ENCODE data around the gene CEP89. TPM values are rescaled to one million over a fixed set of nuclear protein-coding genes. Genes with fewer than 3 reads are reported as not detected.
"Not testable (repeated sequence)": the region's sequence is repeated elsewhere in the genome, so short reads cannot be mapped to it uniquely, and the experiment has no call there.

CEP89 gene
- 10 to 100 TPM; 16.7 to 18.7 TPM for total RNA-seq
- polyA plus RNA-seq, result 10 to 100 TPM in 1 of 2 donors, 1 to 10 TPM in 1; 8.7 to 11.2 TPM
- long read RNA-seq, donor 1, transcript CEP89-207 (2 exons, 2,903 nt), result major isoform, 5 of 13 reads
- long read RNA-seq, donor 1, partial matches to known transcripts, result 6 of 13 reads
- long read RNA-seq, donor 1, other reads (novel, unspliced or antisense), result 0 of 13 reads
- long read RNA-seq, donor 2, partial matches to known transcripts, result 0 of 2 reads
- long read RNA-seq, donor 2, other reads (novel, unspliced or antisense), result 0 of 2 reads
- long read RNA-seq, donor 3, partial matches to known transcripts, result 0 of 5 reads
- long read RNA-seq, donor 3, other reads (novel, unspliced or antisense), result 0 of 5 reads
- long read RNA-seq, donor 4, partial matches to known transcripts, result 0 of 2 reads
- long read RNA-seq, donor 4, other reads (novel, unspliced or antisense), result 0 of 2 reads
- long read RNA-seq, donor 5, full-length matches to known transcripts, result 17 of 22 reads
- long read RNA-seq, donor 5, partial matches to known transcripts, result 5 of 22 reads
- long read RNA-seq, donor 5, other reads (novel, unspliced or antisense), result 0 of 22 reads

- Histone ChIP-seq H3K27me3 (ENCODE audit: control insufficient read depth in 3 of 3, insufficient read depth in 3 of 3, low read length in 2 of 3) (no peaks in the 10 kb centered on the region), H3K27ac (ENCODE audit: low read depth in 1 of 2, low read length in 1 of 2) (peak within 1 kb of the TSS; percentile 50 to 89), H3K9ac (ENCODE audit: insufficient read depth in 1 of 2, low read length in 2 of 2) (peak within 1 kb of the TSS; percentile 28 to 74), H3K9me3 (ENCODE audit: control insufficient read depth in 4 of 4, insufficient read depth in 3 of 4, low read length in 3 of 4) (peaks cover 0 to 1% (median 0%) of the 10 kb centered on the region in 4 donors), H3K36me3 (ENCODE audit: control insufficient read depth in 4 of 4, insufficient read depth in 4 of 4, low read length in 4 of 4) (peaks cover 0 to 9% (median 9%) of the 10 kb centered on the region in 4 donors), H3K4me3 (peak within 1 kb of the TSS; percentile 73), H3K4me1 (ENCODE audit: control insufficient read depth in 5 of 5, insufficient read depth in 5 of 5, low read length in 5 of 5) (peaks cover 0 to 7% (median 4%) of the 10 kb centered on the region in 5 donors)
- WGBS, 2 donors, result 1% methylated on average over 57 of the region's 57 CpGs
- peak; percentile 99 to 100 (median 100) for DNase-seq
- no peak for TF ChIP-seq CTCF (IDR thresholded peaks at IDR 0.05; ENCODE audit: control extremely low read depth, extremely low read depth)
- peak; percentile 99 for ATAC-seq (ENCODE audit: insufficient read depth, low FRiP score)
Observed at GRCh38 chr19:32971715-32972540, at the start of gene CEP89, which contains the start of gene FAAP24. Gene CEP89 (minus strand): TSS chr19:32971958. CDS start chr19:32971874, 84 bp downstream. Gene FAAP24 (plus strand): TSS chr19:32972242. CDS start chr19:32973197, 955 bp downstream.

GRCh38 chr19:33010891-33011290, 39.1 kb upstream of the CEP89 start:
- H3K9ac ChIP-seq (ENCODE audit: insufficient read depth in 1 of 2, low read length in 2 of 2); ATAC-seq (ENCODE audit: insufficient read depth, low FRiP score); H3K4me1 ChIP-seq (ENCODE audit: control insufficient read depth in 5 of 5, insufficient read depth in 5 of 5, low read length in 5 of 5); H3K4me3 ChIP-seq; H3K9me3 ChIP-seq (ENCODE audit: control insufficient read depth in 4 of 4, insufficient read depth in 3 of 4, low read length in 3 of 4); DNase-seq; H3K36me3 ChIP-seq (ENCODE audit: control insufficient read depth in 4 of 4, insufficient read depth in 4 of 4, low read length in 4 of 4); H3K27ac ChIP-seq (ENCODE audit: low read depth in 1 of 2, low read length in 1 of 2); H3K27me3 ChIP-seq (ENCODE audit: control insufficient read depth in 3 of 3, insufficient read depth in 3 of 3, low read length in 2 of 3): not testable (repeated sequence)
- 86 to 96% methylated on average over 4 of the region's 4 CpGs for WGBS, 2 donors

GRCh38 chr19:33008738-33009137, 37.0 kb upstream of the CEP89 start:
- H3K36me3 ChIP-seq (ENCODE audit: control insufficient read depth in 4 of 4, insufficient read depth in 4 of 4, low read length in 4 of 4), result peaks cover 0 to 5% (median 0%) of the 10 kb centered on the region in 4 donors
- no peaks in the 10 kb centered on the region for H3K27me3 ChIP-seq (ENCODE audit: control insufficient read depth in 3 of 3, insufficient read depth in 3 of 3, low read length in 2 of 3)
- no peak overlapping the region for H3K27ac ChIP-seq (ENCODE audit: low read depth in 1 of 2, low read length in 1 of 2)
- H3K4me3 ChIP-seq, result no peak overlapping the region
- H3K9ac ChIP-seq (ENCODE audit: insufficient read depth in 1 of 2, low read length in 2 of 2), result no peak overlapping the region
- DNase-seq (no peak), ATAC-seq (ENCODE audit: insufficient read depth, low FRiP score) (no peak)
- 91 to 96% methylated on average over 4 of the region's 4 CpGs for WGBS, 2 donors
- no peaks in the 10 kb centered on the region for H3K9me3 ChIP-seq (ENCODE audit: control insufficient read depth in 4 of 4, insufficient read depth in 3 of 4, low read length in 3 of 4)
- no peak for TF ChIP-seq CTCF (IDR thresholded peaks at IDR 0.05; ENCODE audit: control extremely low read depth, extremely low read depth)
- no peaks in the 10 kb centered on the region for H3K4me1 ChIP-seq (ENCODE audit: control insufficient read depth in 5 of 5, insufficient read depth in 5 of 5, low read length in 5 of 5)

All from lung (tissue), 16 donors.